Activated CD8-positive, alpha-beta memory T cell treated with anti-CD3 and anti-CD28 coated beads for 48 hours (primary cell): ENCODE results near the gene FBRSL1.

Experiments
- DNase-seq, 3 experiments: peaks; one replicate each; pipeline ENCODE4 v3.0.0-alpha.2; 2020; ENCODE audit warnings: low read depth in 2 of 3, low spot score in 2 of 3

Gene FBRSL1

DNA sequence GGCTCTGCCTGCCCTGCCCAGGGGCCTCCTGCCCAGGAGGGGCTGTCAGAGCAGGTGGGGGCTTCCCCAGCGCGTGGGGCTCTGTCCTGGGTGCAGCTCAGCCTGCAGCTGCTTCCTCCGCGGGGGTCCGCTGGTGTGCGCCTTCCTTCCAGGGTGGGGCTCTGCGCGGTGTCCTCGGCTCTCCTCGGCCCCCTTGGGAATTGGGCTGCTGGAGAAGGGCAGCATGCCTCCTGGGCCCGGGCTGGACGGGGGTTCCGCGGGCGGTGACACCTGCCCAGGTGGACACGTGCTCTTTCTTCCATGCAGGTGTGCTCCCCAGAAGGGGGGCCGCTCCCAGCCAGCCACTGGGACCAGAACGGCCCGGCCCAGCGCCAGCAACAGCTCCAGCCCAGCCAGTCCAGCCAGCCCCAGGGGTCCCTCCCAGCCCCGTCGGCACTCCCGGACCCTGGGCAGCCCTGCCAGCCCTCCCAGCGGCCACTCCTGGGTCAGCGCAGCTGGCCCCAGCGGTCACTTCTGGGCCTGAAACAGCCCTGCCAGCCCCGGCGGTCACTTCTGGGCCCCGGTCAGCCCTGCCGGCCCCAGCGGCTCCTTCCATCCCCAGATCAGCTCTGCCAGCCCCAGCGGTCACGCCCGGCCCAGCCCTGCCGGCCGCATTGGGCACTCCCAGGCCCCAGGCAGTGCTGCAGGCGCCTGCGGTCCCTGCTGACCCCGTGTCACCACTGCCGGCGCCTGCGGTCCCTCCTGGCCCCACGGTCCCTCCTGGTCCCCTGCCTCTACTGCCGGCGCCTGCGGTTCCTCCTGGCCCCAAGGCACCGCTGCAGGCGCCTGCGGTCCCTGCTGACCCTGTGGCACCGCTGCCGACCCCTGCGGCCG, 19.1 kb downstream of the FBRSL1 start:
- DNase-seq, result no peak

DNA sequence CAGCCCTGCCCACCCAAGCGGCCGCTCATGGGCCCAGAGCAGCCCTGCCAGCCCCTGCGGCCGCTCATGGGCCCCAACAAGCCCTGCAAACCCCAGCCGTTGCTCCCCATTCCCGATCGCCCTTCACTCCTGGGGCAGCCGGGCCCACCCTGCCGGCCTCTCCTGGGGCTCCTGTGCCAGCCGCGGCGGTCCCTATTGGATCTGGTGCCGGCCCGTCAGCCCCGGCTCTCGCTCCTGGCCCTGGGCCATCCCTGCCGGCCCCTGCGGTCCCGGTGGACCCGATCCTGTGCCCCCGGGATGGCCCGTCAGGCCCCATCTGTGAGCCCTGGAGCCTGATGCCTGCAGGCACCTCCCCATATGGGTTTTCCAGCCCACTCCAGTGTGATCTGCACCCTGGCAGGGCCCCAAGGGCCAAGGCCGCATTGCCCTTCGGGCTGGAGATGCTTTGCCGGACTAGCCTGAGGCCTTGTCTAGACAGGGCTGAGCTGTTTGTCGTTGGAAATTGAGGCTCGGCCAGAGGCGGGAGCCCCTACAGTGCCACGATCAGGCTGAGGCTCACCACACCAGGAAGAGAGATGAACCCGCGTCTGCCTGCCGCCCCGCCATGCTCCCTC, 20.3 kb downstream of the FBRSL1 start:
- no peak for DNase-seq

DNA sequence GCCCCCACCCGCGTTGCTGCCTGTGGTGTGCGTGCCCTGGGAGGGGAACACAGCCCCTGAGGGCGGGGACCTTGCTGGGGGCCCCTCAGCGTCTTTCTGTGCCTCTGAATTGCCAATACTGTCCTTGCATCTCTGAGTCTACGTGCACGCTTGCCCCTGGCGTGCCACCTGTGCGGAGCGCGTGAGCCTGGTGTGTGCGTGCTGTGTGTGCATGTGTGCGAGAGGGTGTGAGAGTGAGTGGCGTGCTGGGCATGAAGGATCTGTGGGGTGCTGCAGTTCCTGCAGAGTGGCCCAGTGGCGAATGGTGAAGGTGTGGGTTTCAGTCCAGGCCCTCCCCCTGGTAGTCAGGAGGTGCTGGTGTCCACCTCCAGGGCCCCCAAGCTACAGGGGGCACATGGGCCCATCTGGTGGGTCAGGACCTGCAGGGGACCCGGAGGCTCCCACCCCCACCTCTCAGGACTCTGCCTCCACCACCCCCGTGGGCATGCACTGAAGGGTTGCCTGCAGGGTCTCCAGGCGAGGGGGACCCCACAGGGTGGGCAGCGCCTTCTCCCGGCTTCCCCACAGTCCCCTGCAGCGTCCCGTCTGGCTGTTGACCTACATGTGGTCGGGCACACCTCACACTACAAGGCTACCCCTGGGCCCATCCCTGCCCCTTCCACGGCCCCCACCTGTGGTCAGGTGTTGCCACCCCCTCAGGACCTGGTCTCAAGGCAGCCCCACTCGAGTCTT, 21.0 kb downstream of the FBRSL1 start:
- no peak for DNase-seq

DNA sequence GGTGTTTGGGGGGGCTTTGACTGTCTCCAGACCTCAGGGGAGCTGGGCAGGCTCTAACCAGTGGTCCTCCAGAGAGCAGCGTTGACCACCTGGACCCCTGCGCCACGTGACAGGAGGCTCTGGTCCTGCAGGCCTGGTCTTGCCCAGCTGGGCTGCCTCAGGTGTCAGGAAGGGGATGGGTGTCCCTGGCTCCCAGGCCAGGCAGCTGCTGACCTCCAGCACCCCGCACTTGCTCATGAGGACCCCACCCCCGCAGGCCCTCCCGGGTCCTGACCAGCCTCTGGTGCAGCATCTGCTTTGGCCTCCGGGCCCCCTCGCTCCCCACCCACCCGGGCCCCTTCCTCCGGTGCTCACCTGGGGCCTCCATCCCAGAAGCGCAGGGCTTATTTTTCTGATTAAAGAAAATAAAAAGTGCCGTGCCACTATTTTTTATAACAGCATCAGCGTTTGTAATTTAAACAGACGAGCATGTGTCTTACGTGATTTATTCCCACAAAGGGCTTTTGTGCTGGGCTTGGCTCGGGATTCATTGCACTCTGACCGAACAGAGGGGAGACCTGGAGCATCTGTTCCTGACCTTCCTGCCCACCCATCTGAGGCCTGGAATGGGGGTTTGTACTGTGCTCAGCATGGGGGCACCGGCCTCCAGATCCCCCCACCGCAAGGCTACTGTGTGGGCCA, 21.7 kb downstream of the FBRSL1 start:
- DNase-seq, result no peak

DNA sequence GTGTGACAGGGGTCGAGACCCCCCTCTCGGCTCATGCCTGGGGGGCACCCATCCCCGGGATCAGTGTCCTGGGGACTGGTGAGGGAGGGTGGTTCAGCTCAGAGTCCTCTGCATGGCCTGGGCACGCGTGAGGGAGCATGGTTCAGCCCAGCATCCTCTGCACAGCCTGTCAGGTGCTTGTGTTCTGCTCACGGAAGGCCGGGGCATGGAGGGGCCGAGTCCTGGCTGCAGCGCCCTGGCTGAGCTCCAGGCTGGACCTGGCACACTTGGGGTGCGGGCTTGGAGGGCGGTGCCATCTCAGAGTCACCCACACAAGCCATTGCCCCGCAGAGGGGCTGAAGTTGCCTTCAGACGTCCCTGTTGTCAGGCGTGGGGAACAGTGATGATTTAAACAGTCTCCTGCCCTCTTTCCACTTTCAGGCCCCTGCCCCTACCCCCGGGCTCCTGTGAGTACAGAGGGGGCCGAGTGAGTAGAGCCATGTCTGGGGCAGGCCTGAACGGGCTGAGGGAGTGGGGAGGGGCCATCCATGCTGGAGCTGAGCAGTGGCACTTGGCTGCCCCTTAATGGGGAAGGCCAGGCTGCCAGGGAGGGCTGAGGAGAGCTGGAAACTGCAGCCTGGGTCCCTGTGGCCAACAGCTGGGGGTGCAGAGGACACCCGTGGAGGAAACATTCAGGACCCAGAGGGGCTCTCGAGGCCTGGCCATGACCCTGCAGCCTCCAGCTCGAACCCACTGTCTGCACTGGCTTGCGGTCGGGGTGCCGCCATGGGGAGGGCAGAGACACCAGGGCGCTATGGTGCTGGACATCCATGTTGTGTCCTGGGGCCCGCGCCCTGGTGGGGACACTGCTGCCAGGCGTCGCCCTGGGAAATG, 22.5 kb downstream of the FBRSL1 start:
- DNase-seq, result no peak

DNA sequence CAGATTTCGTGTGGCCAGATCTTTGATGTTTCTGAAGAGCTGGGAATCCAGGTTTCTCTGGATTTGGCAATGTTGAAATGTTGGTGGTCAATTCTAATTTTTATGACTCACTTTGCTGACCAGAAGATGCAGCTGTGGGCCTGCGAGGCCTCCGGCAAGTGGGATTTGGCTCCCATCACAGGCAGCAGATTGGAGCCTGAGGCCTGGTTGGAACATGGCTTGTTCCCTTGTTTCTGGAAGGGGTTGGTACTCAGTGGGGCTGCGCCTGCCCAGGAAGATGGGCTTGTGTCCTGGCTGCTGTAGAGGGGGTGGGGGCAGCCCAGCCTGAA, 23.1 kb downstream of the FBRSL1 start:
- no peak for DNase-seq

DNA sequence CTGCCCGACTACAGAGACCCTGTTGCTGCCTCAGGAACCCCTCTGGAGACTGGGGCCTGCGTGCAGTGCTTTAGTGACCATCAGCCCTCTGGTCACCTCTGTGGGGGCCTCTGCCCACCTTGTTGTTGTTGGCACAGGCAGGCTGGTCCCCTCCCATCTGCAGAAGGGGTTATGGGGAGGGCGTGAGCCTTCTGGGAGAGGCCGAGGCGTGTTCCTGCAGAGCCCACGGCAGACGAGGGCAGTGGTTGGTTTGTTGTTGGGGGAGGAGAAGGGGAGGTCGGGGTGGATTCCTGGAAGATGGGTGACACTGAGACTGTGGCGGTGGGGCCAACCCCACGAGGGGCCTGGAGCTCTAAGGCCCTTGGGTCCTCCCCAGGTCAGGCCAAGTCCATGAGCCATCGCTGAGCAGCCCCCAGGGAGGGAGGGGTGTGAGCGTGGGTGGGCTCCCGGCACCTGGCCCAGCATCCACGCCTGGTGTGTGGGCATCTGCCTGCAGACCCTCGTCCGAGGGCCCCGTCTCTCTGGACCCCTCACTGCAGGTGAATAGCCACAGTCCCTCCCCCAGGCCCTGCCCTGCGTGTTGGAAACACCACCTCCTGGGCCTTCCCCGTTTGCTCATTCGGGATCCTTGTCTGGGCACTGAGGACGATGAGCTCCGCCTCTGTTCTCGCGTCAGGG, 23.6 kb downstream of the FBRSL1 start:
- DNase-seq, result no peak

DNA sequence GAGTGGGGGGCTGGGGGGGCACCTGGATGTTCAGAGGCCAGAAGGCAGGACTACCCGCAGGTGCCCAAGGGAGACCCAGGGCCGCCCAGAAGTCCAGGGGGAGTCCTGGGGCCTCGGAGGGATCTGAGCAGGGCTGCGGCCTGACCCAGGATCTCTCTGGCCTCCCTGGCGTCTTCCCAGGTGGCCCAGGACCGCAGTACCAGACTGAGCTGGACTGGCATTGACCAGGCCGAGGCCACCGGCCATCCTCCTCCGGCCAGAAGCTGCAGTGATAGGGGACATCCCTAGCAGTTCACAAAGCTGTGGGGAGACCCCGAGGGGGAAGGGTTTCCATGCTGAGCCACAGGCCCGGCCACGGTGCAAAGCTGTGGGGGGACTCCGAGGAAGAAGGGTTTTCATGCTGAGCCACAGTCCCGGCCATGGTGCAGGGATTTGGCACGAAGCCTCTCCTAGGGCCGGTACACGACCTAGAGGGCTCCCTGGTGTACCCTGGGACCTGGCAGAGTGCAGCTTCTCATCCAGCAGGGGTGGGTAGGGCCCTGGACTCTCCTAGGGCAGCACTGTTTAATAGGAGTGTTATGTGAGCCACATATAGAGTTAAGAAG, 24.4 kb downstream of the FBRSL1 start:
- DNase-seq, result no peak

DNA sequence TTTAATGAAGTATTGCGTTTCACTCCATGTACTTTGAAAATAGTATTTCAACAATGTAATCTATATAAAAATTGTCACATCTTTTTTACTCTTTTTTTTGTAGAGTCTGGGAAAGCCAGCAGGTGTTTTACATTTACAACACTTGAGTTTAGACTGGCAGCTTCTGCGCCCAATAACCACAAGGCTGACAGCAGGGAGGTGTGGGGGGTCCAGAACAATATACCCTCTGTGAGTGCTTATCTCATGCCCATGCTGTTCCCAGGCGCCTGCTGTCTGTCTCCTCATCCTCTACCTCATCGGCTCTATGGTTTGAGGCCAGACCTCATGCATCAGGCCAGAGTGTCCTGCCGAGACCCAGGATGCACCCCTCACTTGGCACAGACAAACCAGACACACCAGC, 24.9 kb downstream of the FBRSL1 start:
- DNase-seq, result no peak

DNA sequence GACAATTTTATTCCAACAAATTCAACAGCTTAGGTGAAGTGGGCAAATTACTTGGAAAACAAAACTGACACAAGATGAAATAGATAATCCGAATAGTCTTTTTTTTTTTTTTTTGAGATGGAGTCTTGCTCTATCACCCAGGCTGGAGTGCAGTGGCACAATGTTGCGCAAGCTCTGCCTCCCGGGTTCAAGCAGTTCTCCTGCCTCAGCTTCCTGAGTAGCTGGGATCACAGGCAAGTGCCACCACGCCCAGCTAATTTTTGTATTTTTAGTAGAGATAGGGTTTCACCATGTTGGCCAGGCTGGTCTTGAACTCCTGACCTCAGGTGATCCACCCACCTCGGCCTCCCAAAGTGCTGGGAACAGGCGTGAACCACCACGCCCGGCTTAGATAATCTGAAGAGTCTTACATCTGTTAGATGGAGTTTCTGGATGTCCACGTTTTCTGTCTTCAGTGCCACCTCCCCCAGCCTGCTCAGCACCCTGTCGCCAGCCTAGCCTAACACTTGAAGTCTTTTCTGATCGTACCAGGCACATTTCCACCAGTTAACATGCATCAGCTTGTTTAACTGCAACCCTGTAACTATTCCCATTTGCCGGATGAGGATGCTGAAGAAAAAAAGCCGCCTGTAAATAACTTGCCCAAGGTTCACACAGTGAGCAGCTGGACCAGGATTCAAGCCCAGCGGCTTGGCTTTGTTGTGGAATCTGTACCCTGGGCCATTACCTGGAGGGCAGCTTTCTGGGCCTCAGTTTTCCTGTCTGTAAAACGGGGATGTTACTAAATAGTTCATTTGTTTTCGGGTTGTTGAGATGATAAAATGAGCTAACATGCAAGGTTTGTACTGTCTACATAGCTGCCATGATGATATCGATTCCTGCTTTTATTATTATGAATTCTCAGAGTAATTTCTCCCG, 26.4 kb downstream of the FBRSL1 start:
- no peak for DNase-seq

DNA sequence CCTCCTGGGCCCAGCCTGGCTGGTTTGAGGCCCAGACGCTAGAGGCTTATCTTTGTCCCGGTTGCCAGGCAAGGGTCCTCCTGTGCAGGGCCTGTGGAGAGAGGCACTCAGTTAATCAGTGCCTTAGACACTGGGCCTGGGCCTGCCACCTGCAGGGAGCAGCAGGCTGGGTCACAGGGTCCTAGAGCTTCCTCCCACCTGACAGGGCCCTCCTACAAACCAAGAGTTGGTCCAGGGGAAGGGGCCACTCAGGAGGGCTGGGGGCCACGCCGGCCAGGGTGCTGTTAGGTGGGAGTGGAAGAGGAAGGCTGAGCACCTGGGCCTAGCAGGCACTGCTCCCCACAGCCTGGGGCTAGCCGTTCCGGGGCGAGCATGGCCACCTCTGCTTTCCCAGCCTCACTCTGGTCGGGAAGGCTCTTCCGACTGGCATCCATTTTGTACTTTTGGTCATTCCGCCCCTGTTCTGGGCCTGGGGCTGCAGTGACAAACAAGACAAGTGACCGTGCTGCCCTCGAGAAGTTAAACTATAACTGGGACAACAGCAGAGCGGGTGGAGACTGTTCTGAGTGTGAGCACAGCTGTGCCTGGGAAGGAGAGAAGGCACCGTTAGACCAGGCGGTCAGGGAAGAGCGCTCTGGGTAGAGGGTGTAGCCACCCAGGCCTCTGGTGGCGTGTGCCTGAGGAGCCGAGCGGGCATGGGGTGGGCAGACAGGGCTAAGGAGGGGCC, 27.2 kb downstream of the FBRSL1 start:
- DNase-seq, result no peak

DNA sequence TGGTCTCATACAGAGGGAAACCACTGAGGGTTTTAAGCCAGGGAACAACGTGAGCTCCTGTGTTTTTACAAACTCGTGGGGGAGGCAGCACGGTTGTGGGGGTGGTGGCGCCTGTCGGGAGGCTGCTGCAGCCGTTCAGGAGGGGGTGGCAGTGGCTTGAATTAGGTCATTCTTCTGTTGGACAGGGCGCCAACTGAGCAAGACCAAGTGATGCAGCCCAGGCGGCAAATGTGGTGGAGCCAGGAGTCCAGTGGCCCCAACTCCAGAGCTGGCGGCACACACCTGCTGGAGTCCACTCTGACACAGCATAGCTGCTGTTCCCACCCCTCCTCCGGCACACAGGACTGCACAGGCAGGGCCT, 27.8 kb downstream of the FBRSL1 start:
- DNase-seq, result no peak

DNA sequence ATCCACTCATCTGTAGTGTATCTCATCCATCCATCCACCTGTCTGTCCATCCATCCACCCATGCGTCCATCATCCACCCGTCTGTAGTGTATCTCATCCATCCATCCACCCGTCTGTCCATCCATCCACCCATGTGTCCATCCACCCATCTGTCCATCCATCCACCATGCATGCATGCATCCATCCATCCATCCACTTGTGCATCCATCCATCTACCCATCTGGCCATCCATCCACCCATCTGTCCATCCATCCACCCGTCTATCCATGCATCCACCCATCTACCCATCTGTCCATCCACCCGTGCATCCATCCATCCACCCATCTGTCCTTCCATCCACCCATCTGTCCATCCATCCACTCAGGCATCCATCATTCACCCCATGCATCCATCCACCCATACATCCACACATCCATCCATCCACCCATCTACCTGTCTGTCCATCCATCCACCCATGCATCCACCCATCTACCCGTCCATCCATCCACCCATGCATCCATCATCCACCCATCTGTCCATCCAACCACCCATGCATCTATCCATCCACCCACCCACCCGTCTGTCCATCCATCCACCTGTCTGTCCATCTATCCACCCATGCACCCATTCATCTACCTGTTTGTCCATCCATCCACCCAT, 28.5 kb downstream of the FBRSL1 start:
- no peak for DNase-seq

DNA sequence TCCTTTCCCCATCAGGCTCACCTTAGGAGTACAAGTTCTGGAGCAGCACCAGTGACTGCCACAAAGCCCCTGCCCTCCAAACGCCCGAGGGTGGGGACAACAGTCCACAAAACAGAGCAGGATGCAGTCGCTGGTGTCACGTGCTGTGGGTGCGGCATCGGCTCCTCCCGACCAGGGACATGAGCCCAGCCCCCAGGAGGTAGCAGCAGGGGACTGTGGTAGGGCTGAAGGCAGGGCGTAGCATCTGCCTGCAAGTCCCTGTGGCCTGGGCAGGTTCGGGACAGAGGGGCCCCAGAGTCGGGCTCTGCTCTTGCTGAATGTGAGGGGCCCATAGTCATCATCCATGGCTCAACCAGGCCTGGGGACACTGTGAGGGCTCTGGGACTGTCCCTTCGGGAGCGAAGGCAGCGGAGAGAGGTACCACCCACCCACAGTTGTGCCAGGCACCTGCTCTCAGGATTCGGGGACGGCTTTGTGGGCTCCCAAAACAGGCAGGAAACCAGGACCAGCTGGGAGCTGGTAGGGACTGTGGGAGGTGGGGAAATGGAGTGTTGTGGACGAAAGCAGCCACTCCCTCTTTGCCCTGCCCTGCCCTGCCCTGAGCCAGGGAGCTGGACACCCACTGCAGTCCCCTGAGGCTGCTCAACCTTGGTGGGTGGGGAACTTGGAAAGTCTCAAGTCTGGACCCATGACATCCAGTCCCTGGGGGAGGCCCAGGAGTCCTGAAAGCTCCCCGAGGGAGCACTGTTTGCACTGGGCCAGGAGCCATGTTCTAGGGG, 30.7 kb downstream of the FBRSL1 start:
- no peak for DNase-seq

DNA sequence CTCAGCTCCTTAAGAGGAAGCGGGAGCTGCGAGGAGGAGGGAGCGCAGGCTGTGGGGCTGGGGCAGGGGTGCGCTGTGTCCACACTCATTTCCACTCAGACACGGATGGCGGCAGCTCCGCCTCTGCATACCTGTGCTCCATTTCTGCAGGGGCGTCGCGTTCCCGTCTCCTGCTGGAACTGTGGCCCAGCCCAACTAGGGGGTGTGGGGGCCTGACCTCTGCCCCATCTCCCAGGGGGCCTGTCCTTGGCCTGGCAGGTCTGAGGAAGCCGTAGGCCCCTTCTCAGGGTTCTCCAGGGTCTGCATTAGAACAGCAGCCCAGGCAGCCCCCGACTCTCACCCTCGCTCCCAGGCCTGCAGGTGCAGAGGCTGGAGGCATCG, 31.2 kb downstream of the FBRSL1 start:
- DNase-seq, result no peak

DNA sequence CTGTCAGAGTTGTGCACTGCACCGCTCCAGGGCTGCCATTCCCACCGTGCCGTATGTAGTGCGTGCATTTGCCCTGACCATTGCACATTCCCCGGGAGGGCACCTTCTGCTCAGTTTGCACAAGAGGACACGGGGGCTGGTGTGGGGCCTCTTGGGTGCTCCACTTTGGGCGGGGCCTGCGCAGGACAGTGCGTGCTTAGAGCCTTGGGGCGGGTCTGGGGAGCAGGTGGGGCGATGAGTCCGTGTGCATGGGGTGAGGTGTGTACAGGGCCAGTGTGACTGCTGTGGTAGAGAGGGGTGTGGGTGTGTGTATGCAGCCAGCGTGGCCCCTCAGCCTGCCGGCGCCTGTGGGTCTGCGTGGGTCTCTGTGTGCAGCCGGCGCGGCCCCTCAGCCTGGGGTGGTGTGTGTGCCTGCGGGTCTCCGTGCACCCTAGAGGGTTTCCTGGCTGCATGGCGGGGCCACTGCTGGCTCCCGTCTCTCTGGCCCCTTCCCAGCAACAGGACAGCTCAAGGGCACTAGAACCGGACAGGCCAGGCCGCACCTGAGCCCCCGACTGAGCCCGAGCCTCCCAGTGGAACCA, 31.9 kb downstream of the FBRSL1 start:
- no peak for DNase-seq
